ENCODE measurements around the gene PTPRM.

The PTPRM gene

GRCh38 chr18:8215741-8216140, 648.6 kb downstream of the PTPRM start:
- no peak overlapping the region for H3K9ac ChIP-seq (ENCODE audit: low read depth in 1 of 2, low read length in 2 of 2)
- H3K27ac ChIP-seq (ENCODE audit: low read depth in 2 of 2, low read length in 2 of 2), result no peak overlapping the region
- H3K4me3 ChIP-seq (ENCODE audit: low read length in 2 of 2), result no peak overlapping the region
- no peaks in the 10 kb centered on the region for H3K36me3 ChIP-seq (ENCODE audit: control insufficient read depth in 2 of 2, insufficient read depth in 2 of 2, low read length in 2 of 2)
- H3K27me3 ChIP-seq (ENCODE audit: control insufficient read depth in 2 of 2, insufficient read depth in 2 of 2, low read length in 2 of 2), result no peaks in the 10 kb centered on the region
- H3K9me3 ChIP-seq (ENCODE audit: control insufficient read depth in 2 of 2, low read length in 2 of 2), result peaks cover 0 to 2% of the 10 kb centered on the region in 2 donors
- H3K4me1 ChIP-seq (ENCODE audit: control insufficient read depth in 2 of 2, insufficient read depth in 2 of 2, low read length in 2 of 2), result no peaks in the 10 kb centered on the region

- Histone ChIP-seq H3K4me1 (ENCODE audit: control insufficient read depth in 2 of 2, insufficient read depth in 2 of 2, low read length in 2 of 2) (no peaks in the 10 kb centered on the region), H3K9ac (ENCODE audit: low read depth in 1 of 2, low read length in 2 of 2) (no peak overlapping the region), H3K27ac (ENCODE audit: low read depth in 2 of 2, low read length in 2 of 2) (no peak overlapping the region), H3K4me3 (ENCODE audit: low read length in 2 of 2) (no peak overlapping the region), H3K36me3 (ENCODE audit: control insufficient read depth in 2 of 2, insufficient read depth in 2 of 2, low read length in 2 of 2) (no peaks in the 10 kb centered on the region), H3K9me3 (ENCODE audit: control insufficient read depth in 2 of 2, low read length in 2 of 2) (peaks cover 0 to 2% of the 10 kb centered on the region in 2 donors), H3K27me3 (ENCODE audit: control insufficient read depth in 2 of 2, insufficient read depth in 2 of 2, low read length in 2 of 2) (no peaks in the 10 kb centered on the region)
Observed at GRCh38 chr18:8217051-8217564, 650.0 kb downstream of the PTPRM start.

DNA sequence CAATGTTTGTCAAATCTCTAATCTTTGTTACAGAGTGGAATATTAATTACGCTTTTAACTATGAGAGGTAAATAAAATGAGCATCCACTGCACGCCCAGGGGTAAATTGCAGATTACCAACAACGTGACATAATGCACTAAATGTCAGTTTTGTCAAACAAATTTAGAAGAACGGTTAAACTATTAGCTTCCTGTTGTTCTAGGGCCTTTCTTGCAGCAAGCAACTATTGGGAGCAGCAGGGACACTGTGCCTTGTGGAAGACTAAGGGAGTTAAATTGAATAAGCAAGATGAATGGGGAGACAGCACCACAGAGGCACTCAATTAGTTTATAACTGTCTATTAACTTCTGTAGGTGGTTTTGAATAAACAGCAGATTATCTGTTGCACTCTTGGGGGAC, 651.1 kb downstream of the PTPRM start:
- Histone ChIP-seq H3K9ac (ENCODE audit: low read depth in 1 of 2, low read length in 2 of 2) (no peak overlapping the region), H3K36me3 (ENCODE audit: control insufficient read depth in 2 of 2, insufficient read depth in 2 of 2, low read length in 2 of 2) (no peaks in the 10 kb centered on the region), H3K27ac (ENCODE audit: low read depth in 2 of 2, low read length in 2 of 2) (no peak overlapping the region), H3K4me3 (ENCODE audit: low read length in 2 of 2) (no peak overlapping the region), H3K4me1 (ENCODE audit: control insufficient read depth in 2 of 2, insufficient read depth in 2 of 2, low read length in 2 of 2) (no peaks in the 10 kb centered on the region), H3K9me3 (ENCODE audit: control insufficient read depth in 2 of 2, low read length in 2 of 2) (peaks cover 0 to 2% of the 10 kb centered on the region in 2 donors), H3K27me3 (ENCODE audit: control insufficient read depth in 2 of 2, insufficient read depth in 2 of 2, low read length in 2 of 2) (no peaks in the 10 kb centered on the region)

DNA sequence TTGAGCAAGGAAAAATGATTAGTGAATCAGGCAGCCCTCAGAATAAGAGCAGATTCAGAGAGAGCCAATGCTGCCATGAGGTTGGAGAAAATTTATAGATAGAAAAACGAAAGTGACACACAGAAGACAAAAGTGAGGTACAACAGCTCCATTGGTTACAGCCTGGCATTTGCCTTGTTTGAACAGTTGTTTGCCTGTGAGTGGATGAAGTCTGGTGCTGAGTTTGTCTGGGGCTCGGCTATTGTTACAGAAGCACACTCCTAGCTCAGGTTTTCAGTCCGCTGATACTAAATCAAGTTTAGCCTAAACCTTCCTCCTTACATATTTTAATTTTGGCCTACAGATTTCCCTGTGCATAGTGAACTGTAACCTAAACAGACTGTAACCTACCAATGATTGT, 654.3 kb downstream of the PTPRM start:
- no peaks in the 10 kb centered on the region for H3K27me3 ChIP-seq (ENCODE audit: control insufficient read depth in 2 of 2, insufficient read depth in 2 of 2, low read length in 2 of 2)
- no peaks in the 10 kb centered on the region for H3K9me3 ChIP-seq (ENCODE audit: control insufficient read depth in 2 of 2, low read length in 2 of 2)
- H3K4me1 ChIP-seq (ENCODE audit: control insufficient read depth in 2 of 2, insufficient read depth in 2 of 2, low read length in 2 of 2), result no peaks in the 10 kb centered on the region
- no peak overlapping the region for H3K4me3 ChIP-seq (ENCODE audit: low read length in 2 of 2)
- no peak overlapping the region for H3K9ac ChIP-seq (ENCODE audit: low read depth in 1 of 2, low read length in 2 of 2)
- H3K36me3 ChIP-seq (ENCODE audit: control insufficient read depth in 2 of 2, insufficient read depth in 2 of 2, low read length in 2 of 2), result no peaks in the 10 kb centered on the region
- H3K27ac ChIP-seq (ENCODE audit: low read depth in 2 of 2, low read length in 2 of 2), result no peak overlapping the region

DNA sequence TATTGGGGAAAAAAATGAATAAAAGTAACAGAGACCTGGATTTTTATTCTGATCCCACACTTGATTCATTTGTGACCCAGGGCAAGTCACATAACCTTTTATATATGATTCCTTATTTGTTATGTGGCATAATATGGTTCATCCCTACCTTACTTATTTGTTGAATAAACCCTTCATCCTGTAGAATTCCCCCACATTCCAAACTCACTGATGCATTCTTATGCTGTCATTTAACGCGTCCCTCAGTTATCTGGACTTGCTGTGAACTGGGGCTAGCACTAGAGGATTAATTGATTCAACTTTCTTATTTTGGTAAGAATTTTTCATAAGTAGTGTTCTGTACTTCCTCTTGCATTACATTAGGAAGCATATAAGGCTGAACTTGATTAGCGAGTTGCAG, 657.5 kb downstream of the PTPRM start:
- Histone ChIP-seq H3K4me1 (ENCODE audit: control insufficient read depth in 2 of 2, insufficient read depth in 2 of 2, low read length in 2 of 2) (no peaks in the 10 kb centered on the region), H3K9ac (ENCODE audit: low read depth in 1 of 2, low read length in 2 of 2) (no peak overlapping the region), H3K27me3 (ENCODE audit: control insufficient read depth in 2 of 2, insufficient read depth in 2 of 2, low read length in 2 of 2) (no peaks in the 10 kb centered on the region), H3K36me3 (ENCODE audit: control insufficient read depth in 2 of 2, insufficient read depth in 2 of 2, low read length in 2 of 2) (no peaks in the 10 kb centered on the region), H3K27ac (ENCODE audit: low read depth in 2 of 2, low read length in 2 of 2) (no peak overlapping the region), H3K9me3 (ENCODE audit: control insufficient read depth in 2 of 2, low read length in 2 of 2) (no peaks in the 10 kb centered on the region), H3K4me3 (ENCODE audit: low read length in 2 of 2) (no peak overlapping the region)

DNA sequence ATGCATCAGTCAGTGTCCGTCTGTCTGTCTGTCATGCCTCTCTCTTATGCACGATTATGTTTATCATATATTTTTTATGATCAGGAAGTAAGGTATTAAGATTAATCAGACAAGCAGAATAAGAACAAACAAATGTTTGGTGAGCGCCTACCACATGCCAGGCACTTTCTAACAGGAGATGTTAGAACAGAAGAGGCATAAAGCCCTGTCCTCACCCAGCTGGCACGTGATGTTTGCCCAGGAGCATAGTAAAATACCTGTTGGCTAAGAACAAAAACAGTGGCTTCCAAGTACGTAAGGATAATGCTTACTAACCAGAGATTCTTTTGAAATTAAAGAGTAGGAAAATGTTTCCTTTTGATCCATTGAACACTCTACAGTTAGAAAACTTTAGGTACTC, 661.9 kb downstream of the PTPRM start:
- Histone ChIP-seq H3K9ac (ENCODE audit: low read depth in 1 of 2, low read length in 2 of 2) (no peak overlapping the region), H3K27me3 (ENCODE audit: control insufficient read depth in 2 of 2, insufficient read depth in 2 of 2, low read length in 2 of 2) (no peaks in the 10 kb centered on the region), H3K4me3 (ENCODE audit: low read length in 2 of 2) (no peak overlapping the region), H3K27ac (ENCODE audit: low read depth in 2 of 2, low read length in 2 of 2) (no peak overlapping the region), H3K4me1 (ENCODE audit: control insufficient read depth in 2 of 2, insufficient read depth in 2 of 2, low read length in 2 of 2) (no peaks in the 10 kb centered on the region), H3K9me3 (ENCODE audit: control insufficient read depth in 2 of 2, low read length in 2 of 2) (no peaks in the 10 kb centered on the region), H3K36me3 (ENCODE audit: control insufficient read depth in 2 of 2, insufficient read depth in 2 of 2, low read length in 2 of 2) (no peaks in the 10 kb centered on the region)

DNA sequence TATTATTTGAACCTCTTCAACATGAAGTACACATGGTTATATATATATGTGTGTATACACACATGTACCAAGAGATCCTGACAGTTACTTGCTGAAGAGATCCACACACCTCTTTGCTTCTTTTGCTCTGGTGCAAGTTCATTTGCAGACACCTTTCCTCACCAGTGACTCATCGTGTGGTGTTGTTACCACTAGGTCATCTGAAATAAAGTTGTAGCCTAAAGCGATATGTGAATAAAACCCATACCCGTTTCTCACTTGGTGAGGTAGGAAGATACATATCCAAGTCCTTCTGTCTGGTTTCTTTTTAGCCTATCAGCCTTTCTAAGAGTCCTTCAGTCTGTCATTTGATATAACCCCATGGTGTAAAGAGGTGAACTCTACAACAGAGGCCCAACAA, 662.7 kb downstream of the PTPRM start:
- Histone ChIP-seq H3K27ac (ENCODE audit: low read depth in 2 of 2, low read length in 2 of 2) (no peak overlapping the region), H3K36me3 (ENCODE audit: control insufficient read depth in 2 of 2, insufficient read depth in 2 of 2, low read length in 2 of 2) (no peaks in the 10 kb centered on the region), H3K9ac (ENCODE audit: low read depth in 1 of 2, low read length in 2 of 2) (no peak overlapping the region), H3K4me1 (ENCODE audit: control insufficient read depth in 2 of 2, insufficient read depth in 2 of 2, low read length in 2 of 2) (no peaks in the 10 kb centered on the region), H3K4me3 (ENCODE audit: low read length in 2 of 2) (no peak overlapping the region), H3K27me3 (ENCODE audit: control insufficient read depth in 2 of 2, insufficient read depth in 2 of 2, low read length in 2 of 2) (no peaks in the 10 kb centered on the region), H3K9me3 (ENCODE audit: control insufficient read depth in 2 of 2, low read length in 2 of 2) (no peaks in the 10 kb centered on the region)

DNA sequence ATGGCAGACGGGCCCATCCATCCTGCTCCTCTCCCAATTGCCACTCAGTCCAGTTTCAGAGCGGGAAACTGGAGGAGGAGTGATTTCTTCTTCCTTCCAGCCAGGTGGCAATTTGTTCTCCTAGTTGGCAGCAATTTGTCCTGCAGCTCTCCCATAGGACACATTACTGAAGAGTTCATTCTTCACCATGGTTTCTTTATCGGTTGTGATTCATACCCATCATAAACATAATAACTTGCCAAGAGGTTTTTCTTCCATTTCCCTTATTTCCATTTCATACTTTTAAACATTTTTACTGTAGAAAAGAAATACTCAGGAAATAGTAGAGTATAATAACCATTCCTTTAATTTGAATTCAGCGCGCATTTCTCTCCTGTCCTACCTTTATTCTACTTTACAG, 664.2 kb downstream of the PTPRM start:
- H3K27ac ChIP-seq (ENCODE audit: low read depth in 2 of 2, low read length in 2 of 2), result no peak overlapping the region
- H3K9ac ChIP-seq (ENCODE audit: low read depth in 1 of 2, low read length in 2 of 2), result no peak overlapping the region
- no peaks in the 10 kb centered on the region for H3K9me3 ChIP-seq (ENCODE audit: control insufficient read depth in 2 of 2, low read length in 2 of 2)
- no peaks in the 10 kb centered on the region for H3K36me3 ChIP-seq (ENCODE audit: control insufficient read depth in 2 of 2, insufficient read depth in 2 of 2, low read length in 2 of 2)
- H3K27me3 ChIP-seq (ENCODE audit: control insufficient read depth in 2 of 2, insufficient read depth in 2 of 2, low read length in 2 of 2), result no peaks in the 10 kb centered on the region
- no peak overlapping the region for H3K4me3 ChIP-seq (ENCODE audit: low read length in 2 of 2)
- no peaks in the 10 kb centered on the region for H3K4me1 ChIP-seq (ENCODE audit: control insufficient read depth in 2 of 2, insufficient read depth in 2 of 2, low read length in 2 of 2)

DNA sequence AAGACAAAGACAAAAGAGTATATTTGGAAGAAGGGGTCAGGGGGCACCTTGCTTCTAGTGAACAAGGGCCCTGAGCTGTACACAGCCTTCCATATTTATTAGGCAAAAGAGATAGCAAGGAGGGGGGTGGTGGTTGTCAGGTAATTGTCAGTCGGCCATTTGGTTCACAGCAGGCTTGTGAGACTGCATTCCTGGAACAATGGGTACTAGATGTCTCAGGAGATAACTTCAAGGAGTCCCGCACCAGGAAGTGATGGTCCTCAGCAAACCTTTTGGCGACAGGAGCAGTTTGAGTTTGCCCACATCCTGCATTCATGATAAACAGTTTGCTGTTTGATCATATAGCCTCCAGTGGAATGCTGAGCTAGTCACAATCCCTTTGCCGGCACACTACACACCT, 665.7 kb downstream of the PTPRM start:
- H3K9ac ChIP-seq (ENCODE audit: low read depth in 1 of 2, low read length in 2 of 2), result no peak overlapping the region
- H3K36me3 ChIP-seq (ENCODE audit: control insufficient read depth in 2 of 2, insufficient read depth in 2 of 2, low read length in 2 of 2), result no peaks in the 10 kb centered on the region
- H3K27ac ChIP-seq (ENCODE audit: low read depth in 2 of 2, low read length in 2 of 2), result no peak overlapping the region
- H3K27me3 ChIP-seq (ENCODE audit: control insufficient read depth in 2 of 2, insufficient read depth in 2 of 2, low read length in 2 of 2), result no peaks in the 10 kb centered on the region
- no peak overlapping the region for H3K4me3 ChIP-seq (ENCODE audit: low read length in 2 of 2)
- H3K4me1 ChIP-seq (ENCODE audit: control insufficient read depth in 2 of 2, insufficient read depth in 2 of 2, low read length in 2 of 2), result no peaks in the 10 kb centered on the region
- H3K9me3 ChIP-seq (ENCODE audit: control insufficient read depth in 2 of 2, low read length in 2 of 2), result no peaks in the 10 kb centered on the region

DNA sequence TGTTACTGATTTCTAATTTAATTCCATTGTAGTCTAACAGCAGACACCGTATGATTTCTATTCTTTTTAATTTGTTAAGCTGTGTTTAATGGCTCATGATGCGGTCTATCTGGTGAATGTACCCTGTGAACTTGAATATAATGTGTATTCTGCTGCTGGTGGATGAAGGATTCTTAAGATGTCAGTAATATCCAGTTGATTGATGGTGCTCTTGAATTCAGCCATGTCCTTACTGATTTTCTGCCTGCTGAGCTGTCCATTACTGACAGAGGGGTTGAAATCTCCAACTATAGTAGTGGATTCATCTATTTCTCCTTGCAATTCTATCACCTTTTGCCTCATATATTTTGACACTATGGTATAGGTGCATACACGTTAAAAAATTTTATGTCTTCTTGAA, 668.8 kb downstream of the PTPRM start:
- Histone ChIP-seq H3K4me3 (ENCODE audit: low read length in 2 of 2) (no peak overlapping the region), H3K4me1 (ENCODE audit: control insufficient read depth in 2 of 2, insufficient read depth in 2 of 2, low read length in 2 of 2) (no peaks in the 10 kb centered on the region), H3K9ac (ENCODE audit: low read depth in 1 of 2, low read length in 2 of 2) (no peak overlapping the region), H3K9me3 (ENCODE audit: control insufficient read depth in 2 of 2, low read length in 2 of 2) (no peaks in the 10 kb centered on the region), H3K27ac (ENCODE audit: low read depth in 2 of 2, low read length in 2 of 2) (no peak overlapping the region), H3K27me3 (ENCODE audit: control insufficient read depth in 2 of 2, insufficient read depth in 2 of 2, low read length in 2 of 2) (no peaks in the 10 kb centered on the region), H3K36me3 (ENCODE audit: control insufficient read depth in 2 of 2, insufficient read depth in 2 of 2, low read length in 2 of 2) (no peaks in the 10 kb centered on the region)

DNA sequence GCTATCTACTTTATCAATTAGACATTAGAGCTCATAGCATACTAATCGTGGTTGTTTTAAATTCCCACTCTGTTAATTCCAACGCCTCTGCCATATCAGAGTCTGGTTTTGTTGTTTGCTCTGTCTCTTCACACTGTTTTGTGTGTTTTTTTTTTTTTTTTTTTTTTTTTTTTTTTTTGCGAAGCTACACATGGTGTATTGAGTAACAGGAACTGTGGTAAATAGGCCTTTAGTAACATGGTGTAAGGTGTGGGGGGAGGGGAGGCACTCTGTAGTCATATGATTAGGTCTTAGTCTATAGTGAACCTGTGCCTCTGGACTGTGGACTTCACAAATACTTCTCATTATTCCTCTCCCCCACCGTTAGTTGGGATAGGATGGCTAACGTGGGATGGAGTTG, 671.4 kb downstream of the PTPRM start:
- H3K4me1 ChIP-seq (ENCODE audit: control insufficient read depth in 2 of 2, insufficient read depth in 2 of 2, low read length in 2 of 2), result no peaks in the 10 kb centered on the region
- no peaks in the 10 kb centered on the region for H3K27me3 ChIP-seq (ENCODE audit: control insufficient read depth in 2 of 2, insufficient read depth in 2 of 2, low read length in 2 of 2)
- no peak overlapping the region for H3K27ac ChIP-seq (ENCODE audit: low read depth in 2 of 2, low read length in 2 of 2)
- no peak overlapping the region for H3K9ac ChIP-seq (ENCODE audit: low read depth in 1 of 2, low read length in 2 of 2)
- no peaks in the 10 kb centered on the region for H3K9me3 ChIP-seq (ENCODE audit: control insufficient read depth in 2 of 2, low read length in 2 of 2)
- H3K36me3 ChIP-seq (ENCODE audit: control insufficient read depth in 2 of 2, insufficient read depth in 2 of 2, low read length in 2 of 2), result no peaks in the 10 kb centered on the region
- no peak overlapping the region for H3K4me3 ChIP-seq (ENCODE audit: low read length in 2 of 2)
